Panc1 (cell line): Measurements from ENCODE around the gene NOTCH4. TPM values are rescaled to one million over a fixed set of nuclear protein-coding genes. Genes with fewer than 3 reads are reported as not detected.

Source experiments
- ATAC-seq: fragments of 200-7000 bp; cut with Tn5 transposase; 2 replicates; pipeline ENCODE4 v1.9.1; 2020; ENCODE audit warnings: mild to moderate bottlenecking, moderate library complexity
- BruUV-seq: library from RNA; stranded (reverse); fragments of 400-500 nt; replicated peaks from 2 replicates; lab custom pipeline; 2021; lab: Mats Ljungman, UMichigan
- CTCF ChIA-PET: fragments of 300-600 bp; sonication (Branson Sonifier 250); formaldehyde crosslinking; loops from one replicate; lab custom pipeline; 2022; ENCODE audit warnings: antibody characterized with exemption; lab: Charles Lee
- POLR2A ChIA-PET: fragments of 300-600 bp; sonication (Branson Sonifier 250); formaldehyde crosslinking; loops from one replicate; lab custom pipeline; 2022; ENCODE audit warnings: antibody characterized with exemption; lab: Charles Lee
- DNase-seq: peaks from one replicate; pipeline ENCODE4 v3.0.0-alpha.2; 2010; ENCODE audit warnings: low read depth, low spot score
- H3K27ac ChIP-seq: 2 replicates; pipeline ENCODE4 v1.5.1; 2011; ENCODE audit warnings: mild to moderate bottlenecking, low read length, inconsistent platforms
- H3K27me3 ChIP-seq: fragments of 200-500 bp; sonication (Bioruptor generic); 2 replicates; pipeline ENCODE4 v1.6.0; 2014; ENCODE audit warnings: low read length, inconsistent platforms; ENCODE audit not compliant: control insufficient read depth, insufficient read depth
- H3K36me3 ChIP-seq: fragments of 200-500 bp; sonication (Bioruptor generic); 2 replicates; pipeline ENCODE4 v1.5.1; 2014; ENCODE audit warnings: inconsistent platforms, mild to moderate bottlenecking, low read length, moderate library complexity; ENCODE audit not compliant: control insufficient read depth, insufficient read depth
- H3K4me1 ChIP-seq: 2 replicates; pipeline ENCODE4 v1.5.1; 2011; ENCODE audit warnings: inconsistent platforms, mild to moderate bottlenecking, low read length, moderate library complexity; ENCODE audit not compliant: control insufficient read depth, insufficient read depth
- H3K4me3 ChIP-seq, 2 experiments: 2 replicates each; pipeline ENCODE4 v1.5.1; 2011 to 2012; ENCODE audit warnings: low read depth in 2 of 2, low read length in 2 of 2, mild to moderate bottlenecking in 2 of 2, inconsistent platforms in 1 of 2, moderate library complexity in 1 of 2
- H3K9me3 ChIP-seq: fragments of 200-500 bp; sonication (Bioruptor generic); 2 replicates; pipeline ENCODE4 v1.5.1; 2014; ENCODE audit warnings: low read depth, mild to moderate bottlenecking, inconsistent platforms, low read length, moderate library complexity; ENCODE audit not compliant: control insufficient read depth, insufficient read depth
- POLR2AphosphoS5 ChIP-seq: IDR thresholded peaks from 2 replicates; pipeline ENCODE4 v1.6.1; 2012; ENCODE audit warnings: mild to moderate bottlenecking, low read depth, low read length, moderate library complexity
- SIN3A ChIP-seq: IDR thresholded peaks from 2 replicates; pipeline ENCODE4 v1.6.1; 2012; ENCODE audit warnings: low read depth, mild to moderate bottlenecking, low read length, moderate library complexity, borderline replicate concordance; ENCODE audit not compliant: insufficient read depth
- TCF7L2 ChIP-seq: IDR thresholded peaks from 2 replicates; pipeline ENCODE4 v1.6.1; 2011; ENCODE audit warnings: mild to moderate bottlenecking, low read depth, low read length, inconsistent platforms
- in situ Hi-C: cut with HindIII; loops from 2 replicates; pipeline ENCODE4 v1.10.0; 2016; ENCODE audit warnings: low sequenced_read_pairs, low pct_unique_long_range_greater_than_20kb
- intact Hi-C: fragments of 100-400 bp; cut with micrococcal nuclease; formaldehyde crosslinking; loops from one replicate; pipeline ENCODE4 v1.10.0; 2022; ENCODE audit not compliant: unreplicated experiment
- total RNA-seq: library from RNA; stranded (reverse); gene quantifications from one replicate; pipeline ENCODE4 v1.2.1, GENCODE V29; 2021; ENCODE audit not compliant: unreplicated experiment
- TF ChIP-seq, protein P1 (sequence below): fragments of 450-650 bp; IDR thresholded peaks from 2 replicates; pipeline ENCODE4 v1.5.1; 2017; ENCODE audit warnings: mild to moderate bottlenecking
- TF ChIP-seq, protein P2 (sequence below), 2 experiments: IDR thresholded peaks; 2 replicates each; pipeline ENCODE4 v1.6.1; 2011 to 2012; ENCODE audit warnings: low read depth in 2 of 2, control low read depth in 1 of 2, low read length in 1 of 2, mild to moderate bottlenecking in 1 of 2, moderate library complexity in 1 of 2; ENCODE audit not compliant: insufficient read depth in 1 of 2

NOTCH4 gene
- total RNA-seq, 1 experiment from 2014 or later, result 2.0 TPM

DNA sequence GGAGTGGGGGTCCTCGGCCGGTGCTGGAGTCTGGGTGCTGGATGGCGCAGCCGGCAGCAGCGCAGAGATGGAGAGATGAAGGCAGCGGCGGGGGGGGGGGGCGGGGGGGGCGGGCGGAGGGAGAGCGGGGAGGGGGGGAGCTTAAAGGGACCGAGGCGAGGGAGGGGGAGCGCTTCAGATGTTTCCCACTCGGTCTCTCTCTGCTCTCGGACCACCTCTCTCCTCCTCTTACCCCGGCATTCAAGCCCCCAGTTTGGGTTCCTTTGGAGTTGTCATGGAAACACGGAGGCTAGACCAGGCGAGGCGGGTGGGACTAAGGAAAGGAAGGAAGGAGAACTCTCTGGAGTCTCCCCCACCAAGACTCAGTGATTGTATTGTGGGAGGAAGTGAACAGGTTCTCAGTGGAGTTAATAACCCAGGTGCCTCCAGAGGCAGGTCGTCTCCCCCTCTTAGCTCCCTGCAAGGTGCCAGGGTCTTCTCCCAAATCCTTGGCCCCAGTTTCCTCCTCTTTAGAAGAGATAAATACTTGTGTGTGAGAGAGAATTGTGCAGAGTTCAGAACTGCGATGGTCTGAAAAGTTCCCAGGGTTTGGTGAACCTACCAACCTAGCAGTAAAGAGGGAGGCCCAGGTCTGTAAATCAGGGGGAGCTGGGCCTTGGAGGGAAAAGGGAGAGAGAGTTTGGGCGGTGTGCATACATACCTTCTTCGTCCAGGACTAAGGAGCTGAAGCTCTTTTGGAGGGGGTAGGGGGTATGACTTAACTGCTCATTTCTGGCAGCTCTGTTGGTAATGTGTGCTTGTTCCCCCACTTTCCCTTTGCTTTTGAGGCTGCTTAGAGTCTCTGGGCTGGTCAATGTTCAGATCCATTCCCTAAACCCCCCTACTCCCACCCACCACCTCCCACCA is 71.8 kb downstream of the NOTCH4 start, which contains the start of gene PRRT1:
Gene PRRT1, minus strand, starts transcription at position 77 of the 906 bp plus-strand sequence. CDS start 112 bp downstream, outside the sequence.
- Histone ChIP-seq H3K4me1 (peaks cover 21% of the 10 kb centered on the region), H3K27me3 (no peaks in the 10 kb centered on the region), H3K4me3 (peak within 1 kb of the TSS; percentile 81 to 96), H3K9me3 (no peaks in the 10 kb centered on the region), H3K27ac (peak within 1 kb of the TSS; percentile 84), H3K36me3 (no peaks in the 10 kb centered on the region; the same call in 1 of the 2 replicates)
- intact Hi-C loops, result loop anchor here (2.0 kb wide), 1 partner anchor 33 kb away; no protein-coding TSS in a partner anchor
- TF ChIP-seq, protein P1, sequence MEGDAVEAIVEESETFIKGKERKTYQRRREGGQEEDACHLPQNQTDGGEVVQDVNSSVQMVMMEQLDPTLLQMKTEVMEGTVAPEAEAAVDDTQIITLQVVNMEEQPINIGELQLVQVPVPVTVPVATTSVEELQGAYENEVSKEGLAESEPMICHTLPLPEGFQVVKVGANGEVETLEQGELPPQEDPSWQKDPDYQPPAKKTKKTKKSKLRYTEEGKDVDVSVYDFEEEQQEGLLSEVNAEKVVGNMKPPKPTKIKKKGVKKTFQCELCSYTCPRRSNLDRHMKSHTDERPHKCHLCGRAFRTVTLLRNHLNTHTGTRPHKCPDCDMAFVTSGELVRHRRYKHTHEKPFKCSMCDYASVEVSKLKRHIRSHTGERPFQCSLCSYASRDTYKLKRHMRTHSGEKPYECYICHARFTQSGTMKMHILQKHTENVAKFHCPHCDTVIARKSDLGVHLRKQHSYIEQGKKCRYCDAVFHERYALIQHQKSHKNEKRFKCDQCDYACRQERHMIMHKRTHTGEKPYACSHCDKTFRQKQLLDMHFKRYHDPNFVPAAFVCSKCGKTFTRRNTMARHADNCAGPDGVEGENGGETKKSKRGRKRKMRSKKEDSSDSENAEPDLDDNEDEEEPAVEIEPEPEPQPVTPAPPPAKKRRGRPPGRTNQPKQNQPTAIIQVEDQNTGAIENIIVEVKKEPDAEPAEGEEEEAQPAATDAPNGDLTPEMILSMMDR, result no peak
- TF ChIP-seq, protein P2, sequence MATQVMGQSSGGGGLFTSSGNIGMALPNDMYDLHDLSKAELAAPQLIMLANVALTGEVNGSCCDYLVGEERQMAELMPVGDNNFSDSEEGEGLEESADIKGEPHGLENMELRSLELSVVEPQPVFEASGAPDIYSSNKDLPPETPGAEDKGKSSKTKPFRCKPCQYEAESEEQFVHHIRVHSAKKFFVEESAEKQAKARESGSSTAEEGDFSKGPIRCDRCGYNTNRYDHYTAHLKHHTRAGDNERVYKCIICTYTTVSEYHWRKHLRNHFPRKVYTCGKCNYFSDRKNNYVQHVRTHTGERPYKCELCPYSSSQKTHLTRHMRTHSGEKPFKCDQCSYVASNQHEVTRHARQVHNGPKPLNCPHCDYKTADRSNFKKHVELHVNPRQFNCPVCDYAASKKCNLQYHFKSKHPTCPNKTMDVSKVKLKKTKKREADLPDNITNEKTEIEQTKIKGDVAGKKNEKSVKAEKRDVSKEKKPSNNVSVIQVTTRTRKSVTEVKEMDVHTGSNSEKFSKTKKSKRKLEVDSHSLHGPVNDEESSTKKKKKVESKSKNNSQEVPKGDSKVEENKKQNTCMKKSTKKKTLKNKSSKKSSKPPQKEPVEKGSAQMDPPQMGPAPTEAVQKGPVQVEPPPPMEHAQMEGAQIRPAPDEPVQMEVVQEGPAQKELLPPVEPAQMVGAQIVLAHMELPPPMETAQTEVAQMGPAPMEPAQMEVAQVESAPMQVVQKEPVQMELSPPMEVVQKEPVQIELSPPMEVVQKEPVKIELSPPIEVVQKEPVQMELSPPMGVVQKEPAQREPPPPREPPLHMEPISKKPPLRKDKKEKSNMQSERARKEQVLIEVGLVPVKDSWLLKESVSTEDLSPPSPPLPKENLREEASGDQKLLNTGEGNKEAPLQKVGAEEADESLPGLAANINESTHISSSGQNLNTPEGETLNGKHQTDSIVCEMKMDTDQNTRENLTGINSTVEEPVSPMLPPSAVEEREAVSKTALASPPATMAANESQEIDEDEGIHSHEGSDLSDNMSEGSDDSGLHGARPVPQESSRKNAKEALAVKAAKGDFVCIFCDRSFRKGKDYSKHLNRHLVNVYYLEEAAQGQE (IDR thresholded peaks at IDR 0.05; ENCODE audit: insufficient read depth in 1 of 2, low read depth in 2 of 2, low read length in 1 of 2), result no peak
- no peak for TF ChIP-seq TCF7L2
- no peak for TF ChIP-seq SIN3A
- no peak for TF ChIP-seq POLR2AphosphoS5
- in situ Hi-C loops, result no loop called here
- CTCF ChIA-PET, result interaction anchor here (0.5 to 0.6 kb wide), 2 partner anchors 32 to 69 kb away, joined by 3 to 5 read pairs; no protein-coding TSS in a partner anchor
- DNase-seq (no peak), ATAC-seq (no peak)
- no TSS peak for BruUV-seq
- POLR2A ChIA-PET, result interaction anchor here (0.5 to 0.9 kb wide), 5 partner anchors 20 to 398 kb away, joined by 3 to 8 read pairs (median 3); partner anchors contain the start of gene FKBPL

DNA sequence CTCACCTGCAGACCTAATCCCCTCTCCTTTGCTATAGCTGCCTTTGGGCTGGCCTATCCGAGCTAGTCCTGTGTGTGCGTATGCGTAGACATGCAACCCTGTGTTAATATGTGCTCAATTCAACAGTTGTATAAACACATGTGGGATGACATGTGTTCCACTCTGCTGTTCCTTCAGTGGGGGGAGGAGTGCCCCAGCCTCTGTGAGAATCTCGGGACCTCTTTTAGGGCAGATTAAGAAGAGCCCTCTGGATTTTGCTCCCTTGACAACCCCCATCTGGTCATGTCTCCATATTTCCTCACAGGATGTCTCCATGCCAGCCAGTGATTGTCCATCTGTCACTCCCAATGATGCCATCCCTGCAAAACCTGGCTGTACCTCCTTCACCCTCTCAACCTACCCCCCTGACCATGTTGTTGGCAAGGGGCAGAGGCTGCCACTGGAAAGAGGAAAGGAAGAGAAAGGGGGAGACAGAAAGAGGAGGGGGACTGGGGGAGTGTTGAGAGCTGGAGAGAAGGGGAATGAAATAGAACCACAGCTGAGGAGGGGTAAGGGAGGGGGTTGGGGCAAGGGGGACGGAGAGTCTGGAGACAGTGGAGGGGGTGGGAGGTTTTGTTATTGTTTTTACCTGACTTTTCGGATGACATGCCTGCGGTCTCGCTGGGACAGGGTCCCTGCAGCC is 72.5 kb downstream of the NOTCH4 start:
- no peak overlapping the region for H3K27ac ChIP-seq
- ChIA-PET CTCF (no interaction called here), POLR2A (interaction anchor here (0.8 kb wide), 1 partner anchor 21 kb away, joined by 3 read pairs; the partner anchor contains the start of gene FKBPL)
- peaks cover 21% of the 10 kb centered on the region for H3K4me1 ChIP-seq
- no peaks in the 10 kb centered on the region; the same call in 1 of the 2 replicates for H3K36me3 ChIP-seq
- in situ Hi-C loops (no loop called here), intact Hi-C loops (no loop called here)
- no peak for ATAC-seq
- H3K27me3 ChIP-seq, result no peaks in the 10 kb centered on the region
- TF ChIP-seq TCF7L2 (no peak), SIN3A (no peak), POLR2AphosphoS5 (no peak)
- TF ChIP-seq, protein P2 (IDR thresholded peaks at IDR 0.05; ENCODE audit: insufficient read depth in 1 of 2, low read depth in 2 of 2, low read length in 1 of 2), result no peak
- TF ChIP-seq, protein P1, result no peak
- no TSS peak for BruUV-seq
- no peak for DNase-seq
- H3K9me3 ChIP-seq, result no peaks in the 10 kb centered on the region
- H3K4me3 ChIP-seq, result peak overlapping the region in 1 of 2 experiments; percentile 23; a peak in 2 of 4 replicates
